HG02759 (cell line): ENCODE data around the gene LTC4S.
"Not testable (repeated sequence)": the region's sequence is repeated elsewhere in the genome, so short reads cannot be mapped to it uniquely, and the experiment has no call there.

Experiments used
- ATAC-seq: cut with Tn5 transposase; IDR thresholded peaks from one replicate; pipeline ENCODE4 v1.9.1; 2021; ENCODE audit warnings: mild to moderate bottlenecking, moderate library complexity; ENCODE audit not compliant: unreplicated experiment

LTC4S gene

DNA sequence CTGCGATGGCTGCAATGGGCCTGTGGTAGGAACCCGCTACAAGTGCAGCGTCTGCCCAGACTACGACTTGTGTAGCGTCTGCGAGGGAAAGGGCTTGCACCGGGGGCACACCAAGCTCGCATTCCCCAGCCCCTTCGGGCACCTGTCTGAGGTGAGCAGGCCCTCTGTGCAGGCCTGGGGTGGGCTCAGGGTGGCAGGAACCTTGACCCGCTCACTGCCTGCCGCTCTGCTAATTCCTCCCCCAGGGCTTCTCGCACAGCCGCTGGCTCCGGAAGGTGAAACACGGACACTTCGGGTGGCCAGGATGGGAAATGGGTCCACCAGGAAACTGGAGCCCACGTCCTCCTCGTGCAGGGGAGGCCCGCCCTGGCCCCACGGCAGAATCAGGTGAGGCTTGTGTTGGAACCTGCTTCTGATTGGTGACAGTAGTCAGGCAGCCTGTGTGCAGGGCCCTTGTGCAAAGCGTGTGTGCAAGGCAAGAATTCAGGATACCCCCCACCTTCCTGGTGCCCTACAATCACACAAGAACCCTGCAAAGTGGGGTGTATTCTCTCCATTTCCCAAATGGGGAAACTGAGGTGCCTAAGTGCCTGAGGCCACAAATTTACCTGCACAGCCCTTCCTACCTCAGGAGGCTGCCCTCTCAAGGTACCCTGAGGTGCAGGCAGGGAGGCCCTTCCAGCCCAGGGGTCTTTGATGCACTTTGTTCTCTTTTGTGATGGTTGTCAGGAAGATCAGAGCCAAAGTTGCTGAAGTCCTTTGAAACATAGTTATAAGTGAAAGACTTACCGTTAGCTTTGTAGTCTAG is 30.4 kb downstream of the LTC4S start:
- ATAC-seq, result no peak

DNA sequence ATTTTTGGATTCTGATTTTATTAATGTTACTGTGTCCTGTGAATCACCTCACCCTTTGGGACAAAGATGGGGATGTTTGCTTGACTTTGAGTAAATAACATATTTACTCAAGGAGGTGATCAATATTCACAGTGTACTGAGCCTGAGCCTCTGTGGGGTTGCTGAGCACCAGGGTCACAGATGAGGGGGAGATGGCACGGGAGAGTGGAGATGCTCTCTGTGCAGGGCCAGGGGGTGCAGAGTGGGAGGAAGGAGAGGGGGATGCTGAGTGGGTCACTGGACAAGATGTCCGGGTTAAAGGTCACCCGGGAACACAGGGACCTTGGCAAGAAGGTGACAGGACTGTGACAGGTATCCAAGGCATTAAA is 30.9 kb downstream of the LTC4S start:
- no peak for ATAC-seq

DNA sequence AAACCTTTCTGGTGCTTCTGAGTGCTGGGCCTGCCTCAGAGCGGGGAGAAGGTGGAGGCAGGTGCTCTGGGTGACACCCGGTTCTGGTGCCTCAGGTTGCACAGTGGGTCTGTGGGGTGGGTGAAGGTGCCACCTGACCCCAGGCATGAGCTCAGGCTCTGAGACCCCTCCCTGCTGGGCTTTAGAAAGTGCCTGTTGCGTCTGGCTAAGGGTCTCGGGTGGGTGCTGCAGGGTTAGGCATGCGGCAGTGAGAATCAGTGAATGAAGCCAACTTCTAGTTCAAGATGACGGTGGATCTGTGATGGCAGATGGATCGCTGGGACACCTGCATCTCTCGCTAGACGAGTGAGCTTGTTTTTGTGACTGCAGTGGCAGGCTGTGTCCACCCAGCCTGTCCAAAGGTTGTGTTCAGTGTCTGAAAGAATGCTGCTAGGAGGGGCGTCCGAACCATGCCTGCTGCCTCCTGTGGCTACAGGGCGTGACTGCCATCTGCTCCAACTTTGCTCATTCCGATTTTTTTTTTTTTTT is 31.9 kb downstream of the LTC4S start:
- no peak for ATAC-seq

DNA sequence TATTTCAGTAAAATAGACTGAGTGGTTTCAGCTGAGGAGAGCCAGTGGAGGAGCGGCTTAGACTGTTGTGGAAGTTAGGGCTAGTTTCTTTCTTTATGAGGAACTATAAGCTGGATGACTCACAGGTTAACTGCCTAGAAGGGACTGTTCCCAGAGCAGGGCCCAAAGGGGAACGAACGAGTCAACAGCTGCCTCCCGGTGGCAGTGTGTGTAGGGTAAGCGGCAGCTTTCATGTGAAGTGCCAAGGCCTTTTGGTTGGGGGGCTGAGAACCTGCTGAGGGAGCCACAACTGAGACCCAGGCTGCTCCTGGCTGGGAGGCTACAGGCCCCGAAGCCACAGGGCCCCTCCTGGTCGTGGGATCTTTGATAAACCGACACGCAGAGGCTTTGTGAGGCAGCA is 33.9 kb downstream of the LTC4S start:
- no peak for ATAC-seq

DNA sequence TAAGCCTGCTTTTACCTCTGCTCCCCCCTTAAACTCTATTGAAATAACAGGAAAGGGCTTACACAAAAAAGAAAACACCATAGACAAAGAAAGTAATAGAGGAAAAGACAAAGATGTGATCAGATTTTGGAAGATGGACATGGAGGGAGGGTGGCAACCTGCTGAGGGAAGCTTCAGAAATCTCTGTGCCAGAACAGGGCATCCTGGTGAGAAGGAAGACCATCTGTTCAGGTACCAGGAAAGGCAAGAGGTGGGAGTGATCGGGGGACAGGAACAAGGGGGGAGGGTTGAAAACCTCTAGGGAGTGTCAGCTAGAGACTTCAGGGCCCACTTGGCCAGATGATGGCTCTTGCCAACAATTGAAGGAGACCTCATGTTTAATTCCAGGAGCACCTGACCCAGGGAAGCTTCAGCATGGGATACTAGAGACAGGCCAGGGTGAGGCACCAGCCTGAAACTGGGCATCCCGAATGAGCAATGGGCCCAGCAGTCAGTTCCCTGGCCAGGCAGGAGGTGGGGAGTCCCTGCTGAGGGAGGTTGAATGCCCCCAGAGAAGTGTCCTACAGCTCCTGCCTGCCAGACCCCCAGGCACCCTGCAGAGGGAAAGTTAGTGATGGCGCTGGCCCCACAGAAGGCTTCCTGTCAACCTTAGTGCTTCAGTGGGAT is 35.1 kb downstream of the LTC4S start:
- ATAC-seq, result no peak

DNA sequence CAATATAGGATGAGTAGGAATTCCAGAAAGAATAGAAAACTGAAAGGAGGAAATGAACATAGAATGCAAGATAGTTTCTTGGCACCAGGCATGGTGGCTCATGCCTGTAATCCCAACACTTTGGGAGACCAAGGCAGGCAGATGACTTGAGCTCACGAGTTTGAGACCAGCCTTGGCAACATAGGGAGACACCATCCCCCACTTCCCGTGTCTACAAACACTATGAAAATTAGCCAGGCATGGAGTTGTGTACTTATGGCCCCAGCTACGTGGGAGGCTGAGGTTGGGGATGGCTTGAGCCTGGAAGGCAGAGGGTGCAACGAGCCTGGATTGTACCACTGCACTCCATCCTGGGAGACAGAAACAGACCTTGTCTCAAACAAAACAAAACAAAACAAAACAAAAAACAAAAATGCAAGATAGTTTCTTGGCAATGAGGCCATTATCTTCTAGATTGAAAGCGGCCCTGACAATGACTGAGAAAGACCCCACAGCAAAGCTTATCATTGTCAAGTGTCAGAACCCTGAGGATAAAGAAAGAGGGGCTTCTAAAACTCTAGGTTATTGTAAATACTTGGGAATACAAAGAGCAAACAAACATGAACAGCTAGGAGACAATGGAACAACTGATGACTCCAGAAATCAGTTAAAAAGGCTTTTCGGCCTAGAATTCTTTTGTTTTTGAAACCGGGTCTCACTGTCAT is 36.1 kb downstream of the LTC4S start:
- no peak for ATAC-seq

DNA sequence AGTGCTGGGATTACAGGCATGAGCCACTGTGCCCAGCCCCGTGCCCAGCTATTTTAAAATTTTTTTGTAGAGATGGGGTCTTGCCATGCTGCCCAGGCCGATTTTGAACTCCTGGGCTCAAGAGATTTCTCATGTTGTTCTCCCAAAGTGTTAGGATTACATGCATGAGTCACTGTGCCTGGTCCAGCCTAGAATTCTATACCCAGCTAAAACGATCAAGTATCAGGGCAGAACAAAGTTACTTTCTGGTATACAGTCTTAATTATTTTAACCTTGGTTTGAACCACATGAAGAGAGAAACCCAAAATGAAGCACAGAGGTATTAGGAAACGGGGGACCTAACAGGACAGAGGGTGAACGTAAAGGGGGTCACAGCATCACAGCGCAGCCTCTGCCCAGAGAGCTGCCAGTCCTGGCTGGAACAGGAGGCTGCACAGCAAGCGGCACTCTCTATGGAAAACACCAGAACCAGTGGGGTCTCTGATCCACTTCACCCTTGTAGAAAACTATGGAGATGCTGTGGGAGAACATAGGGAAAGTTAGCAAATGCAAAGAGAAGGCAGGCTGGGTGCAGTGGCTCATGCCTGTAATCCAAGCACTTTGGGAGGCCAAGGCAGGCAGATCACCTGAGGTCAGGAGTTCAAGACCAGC is 37.2 kb downstream of the LTC4S start:
- ATAC-seq, result no peak

DNA sequence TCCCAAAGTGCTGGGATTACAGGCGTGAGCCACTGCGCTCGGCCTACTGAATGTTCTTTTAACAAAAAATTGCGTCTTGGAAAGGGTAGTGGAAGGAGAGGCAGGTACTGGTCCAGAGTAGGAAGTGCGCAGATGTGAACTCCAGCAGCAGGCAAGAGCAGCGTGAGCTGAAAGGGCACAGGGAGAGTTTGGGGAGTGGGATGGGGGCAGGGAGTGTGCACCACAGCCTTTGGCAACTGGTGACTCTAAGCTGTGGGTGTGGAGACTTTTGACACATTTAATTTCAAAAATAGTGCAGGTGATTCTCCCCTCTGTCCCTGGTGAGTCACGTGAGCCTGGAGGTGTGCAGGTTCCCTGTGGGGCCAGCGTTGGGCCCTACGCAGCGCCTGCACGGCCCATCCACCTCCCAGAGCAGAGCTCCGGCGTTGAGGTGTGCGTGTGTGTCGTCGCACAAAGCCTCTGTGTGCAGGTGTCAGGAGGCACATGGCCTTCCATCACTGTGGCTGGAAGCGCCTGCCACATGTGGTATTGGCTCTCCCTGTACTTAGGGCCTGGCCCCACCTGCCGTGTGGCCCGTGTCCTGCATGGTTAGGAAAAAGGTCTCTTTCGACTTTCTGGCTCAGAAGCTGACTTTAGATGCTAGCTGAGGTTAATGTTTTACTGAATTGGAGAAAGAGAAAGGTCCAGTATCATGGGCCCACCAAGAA is 38.4 kb downstream of the LTC4S start:
- ATAC-seq, result no peak

DNA sequence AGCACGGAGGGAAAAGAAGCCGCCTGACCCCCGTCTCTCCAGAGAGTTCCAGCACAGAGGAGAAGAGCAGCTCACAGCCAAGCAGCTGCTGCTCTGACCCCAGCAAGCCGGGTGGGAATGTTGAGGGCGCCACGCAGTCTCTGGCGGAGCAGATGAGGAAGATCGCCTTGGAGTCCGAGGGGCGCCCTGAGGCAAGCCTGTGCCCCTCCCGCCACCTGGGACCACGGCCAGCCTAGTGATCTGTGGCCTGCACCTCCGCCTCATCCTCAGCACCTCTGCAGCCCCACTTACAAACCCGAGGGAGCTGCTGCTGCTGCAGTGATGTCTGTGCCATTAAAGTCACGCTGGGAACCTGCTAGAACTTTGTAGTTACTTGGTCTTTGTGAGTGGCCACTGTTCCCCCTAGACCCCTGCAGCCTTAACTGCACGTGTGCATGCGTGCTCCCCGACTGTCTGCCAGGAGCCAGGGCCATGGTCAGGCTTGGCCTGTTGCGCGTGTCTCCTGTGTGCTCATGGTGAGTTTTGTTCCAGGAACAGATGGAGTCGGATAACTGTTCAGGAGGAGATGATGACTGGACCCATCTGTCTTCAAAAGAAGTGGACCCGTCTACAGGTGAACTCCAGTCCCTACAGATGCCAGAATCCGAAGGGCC is 39.4 kb downstream of the LTC4S start:
- ATAC-seq, result no peak

DNA sequence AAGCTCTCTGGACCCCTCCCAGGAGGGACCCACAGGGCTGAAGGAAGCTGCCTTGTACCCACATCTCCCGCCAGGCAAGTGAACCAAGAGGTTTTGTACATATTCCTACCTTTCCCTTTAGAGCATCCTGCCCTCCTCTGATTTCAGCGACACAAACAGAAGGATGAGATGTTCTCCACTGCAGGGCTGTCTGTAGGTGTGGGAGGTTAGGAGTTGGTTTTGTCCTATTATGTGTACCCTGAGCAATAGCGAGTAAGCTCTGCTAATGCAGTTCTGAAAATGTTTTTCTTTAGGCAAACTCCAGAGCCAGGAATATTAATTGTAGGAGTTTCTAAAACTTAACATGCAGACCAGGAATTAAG is 39.9 kb downstream of the LTC4S start:
- ATAC-seq, result no peak

DNA sequence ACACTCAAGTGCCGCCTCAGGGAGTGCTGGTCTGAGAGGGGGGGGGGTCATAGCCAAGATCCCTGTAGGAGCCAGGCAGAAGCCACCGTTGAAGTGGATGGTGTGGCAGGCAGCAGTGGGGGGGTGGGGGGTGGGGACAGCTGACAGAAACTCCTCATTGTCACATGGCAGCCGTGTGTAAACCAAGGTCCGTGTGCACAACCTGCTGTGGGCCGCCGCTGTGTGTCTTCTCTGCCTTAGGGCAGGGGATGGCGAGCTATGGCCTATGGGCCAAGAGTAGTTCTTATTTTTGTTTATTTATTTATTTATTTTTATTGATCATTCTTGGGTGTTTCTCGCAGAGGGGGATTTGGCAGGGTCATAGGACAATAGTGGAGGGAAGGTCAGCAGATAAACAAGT is 40.3 kb downstream of the LTC4S start:
- no peak for ATAC-seq

DNA sequence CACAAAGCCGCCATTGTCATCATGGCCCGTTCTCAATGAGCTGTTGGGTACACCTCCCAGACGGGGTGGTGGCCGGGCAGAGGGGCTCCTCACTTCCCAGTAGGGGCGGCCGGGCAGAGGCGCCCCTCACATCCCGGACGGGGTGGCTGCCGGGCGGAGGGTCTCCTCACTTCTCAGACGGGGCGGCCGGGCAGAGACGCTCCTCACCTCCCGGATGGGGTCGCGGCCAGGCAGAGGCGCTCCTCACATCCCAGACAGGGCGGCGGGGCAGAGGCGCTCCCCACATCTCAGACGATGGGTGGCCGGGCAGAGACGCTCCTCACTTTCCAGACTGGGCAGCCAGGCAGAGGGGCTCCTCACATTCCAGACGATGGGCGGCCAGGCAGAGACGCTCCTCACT is 41.1 kb downstream of the LTC4S start:
- ATAC-seq, result not testable (repeated sequence)

DNA sequence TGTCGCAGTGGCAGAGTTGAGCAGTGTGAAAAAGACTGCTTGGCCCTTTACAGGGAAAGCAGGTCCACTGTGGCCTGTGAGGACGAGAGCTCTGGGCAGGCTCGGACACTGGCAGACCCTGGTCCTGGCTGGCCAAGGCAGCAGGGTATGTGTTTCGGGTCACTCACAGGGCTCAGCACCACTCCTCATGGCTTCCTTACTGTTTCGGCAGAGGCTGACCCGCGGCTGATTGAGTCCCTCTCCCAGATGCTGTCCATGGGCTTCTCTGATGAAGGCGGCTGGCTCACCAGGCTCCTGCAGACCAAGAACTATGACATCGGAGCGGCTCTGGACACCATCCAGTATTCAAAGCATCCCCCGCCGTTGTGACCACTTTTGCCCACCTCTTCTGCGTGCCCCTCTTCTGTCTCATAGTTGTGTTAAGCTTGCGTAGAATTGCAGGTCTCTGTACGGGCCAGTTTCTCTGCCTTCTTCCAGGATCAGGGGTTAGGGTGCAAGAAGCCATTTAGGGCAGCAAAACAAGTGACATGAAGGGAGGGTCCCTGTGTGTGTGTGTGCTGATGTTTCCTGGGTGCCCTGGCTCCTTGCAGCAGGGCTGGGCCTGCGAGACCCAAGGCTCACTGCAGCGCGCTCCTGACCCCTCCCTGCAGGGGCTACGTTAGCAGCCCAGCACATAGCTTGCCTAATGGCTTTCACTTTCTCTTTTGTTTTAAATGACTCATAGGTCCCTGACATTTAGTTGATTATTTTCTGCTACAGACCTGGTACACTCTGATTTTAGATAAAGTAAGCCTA is 42.6 kb downstream of the LTC4S start:
- ATAC-seq, result no peak

DNA sequence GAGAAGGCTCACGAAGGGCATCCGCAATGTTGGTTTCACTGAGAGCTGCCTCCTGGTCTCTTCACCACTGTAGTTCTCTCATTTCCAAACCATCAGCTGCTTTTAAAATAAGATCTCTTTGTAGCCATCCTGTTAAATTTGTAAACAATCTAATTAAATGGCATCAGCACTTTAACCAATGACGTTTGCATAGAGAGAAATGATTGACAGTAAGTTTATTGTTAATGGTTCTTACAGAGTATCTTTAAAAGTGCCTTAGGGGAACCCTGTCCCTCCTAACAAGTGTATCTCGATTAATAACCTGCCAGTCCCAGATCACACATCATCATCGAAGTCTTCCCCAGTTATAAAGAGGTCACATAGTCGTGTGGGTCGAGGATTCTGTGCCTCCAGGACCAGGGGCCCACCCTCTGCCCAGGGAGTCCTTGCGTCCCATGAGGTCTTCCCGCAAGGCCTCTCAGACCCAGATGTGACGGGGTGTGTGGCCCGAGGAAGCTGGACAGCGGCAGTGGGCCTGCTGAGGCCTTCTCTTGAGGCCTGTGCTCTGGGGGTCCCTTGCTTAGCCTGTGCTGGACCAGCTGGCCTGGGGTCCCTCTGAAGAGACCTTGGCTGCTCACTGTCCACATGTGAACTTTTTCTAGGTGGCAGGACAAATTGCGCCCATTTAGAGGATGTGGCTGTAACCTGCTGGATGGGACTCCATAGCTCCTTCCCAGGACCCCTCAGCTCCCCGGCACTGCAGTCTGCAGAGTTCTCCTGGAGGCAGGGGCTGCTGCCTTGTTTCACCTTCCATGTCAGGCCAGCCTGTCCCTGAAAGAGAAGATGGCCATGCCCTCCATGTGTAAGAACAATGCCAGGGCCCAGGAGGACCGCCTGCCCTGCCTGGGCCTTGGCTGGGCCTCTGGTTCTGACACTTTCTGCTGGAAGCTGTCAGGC is 43.6 kb downstream of the LTC4S start:
- ATAC-seq, result no peak

DNA sequence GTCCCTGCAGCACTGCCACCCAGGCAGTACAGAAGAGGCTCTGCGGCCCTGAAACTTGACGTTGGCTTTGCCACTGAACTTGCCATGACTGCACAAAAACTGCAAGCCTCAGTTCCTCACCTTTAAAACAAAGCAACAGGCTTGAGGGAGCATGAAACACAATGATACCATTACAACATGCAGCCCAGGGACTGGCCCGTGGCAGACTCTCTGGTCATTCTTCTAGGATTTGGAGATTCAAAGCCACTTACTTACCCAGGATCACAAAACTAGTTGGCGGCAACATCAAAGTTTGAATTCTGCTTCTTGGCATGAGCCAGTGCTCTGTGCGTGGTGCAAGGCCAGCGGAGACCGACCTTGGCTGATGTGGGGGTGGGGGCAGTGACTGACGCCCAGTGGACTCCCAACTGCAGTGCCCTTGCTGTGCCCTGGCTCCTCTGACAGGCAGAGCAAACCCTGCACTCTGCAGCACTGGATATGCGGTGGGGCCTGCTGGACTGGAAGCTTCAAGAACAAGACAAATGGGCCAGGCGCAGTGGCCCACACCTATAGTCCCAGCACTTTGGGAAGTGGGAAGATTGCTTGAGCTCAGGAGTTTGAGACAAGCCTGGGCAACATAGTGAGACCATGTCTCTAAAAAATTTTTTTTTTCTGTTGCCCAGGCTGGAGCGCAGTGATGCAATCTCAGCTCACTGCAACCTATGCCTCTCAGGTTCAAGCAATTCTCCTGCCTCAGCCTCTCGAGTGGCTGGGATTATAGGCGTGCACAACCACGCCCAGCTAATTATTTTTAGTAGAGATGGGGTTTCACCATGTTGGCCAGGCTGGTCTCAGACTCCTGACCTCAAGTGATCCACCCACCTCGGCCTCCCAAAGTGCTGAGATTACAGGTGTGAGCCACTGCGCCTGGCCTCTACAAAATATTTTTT is 45.8 kb downstream of the LTC4S start:
- ATAC-seq, result no peak

DNA sequence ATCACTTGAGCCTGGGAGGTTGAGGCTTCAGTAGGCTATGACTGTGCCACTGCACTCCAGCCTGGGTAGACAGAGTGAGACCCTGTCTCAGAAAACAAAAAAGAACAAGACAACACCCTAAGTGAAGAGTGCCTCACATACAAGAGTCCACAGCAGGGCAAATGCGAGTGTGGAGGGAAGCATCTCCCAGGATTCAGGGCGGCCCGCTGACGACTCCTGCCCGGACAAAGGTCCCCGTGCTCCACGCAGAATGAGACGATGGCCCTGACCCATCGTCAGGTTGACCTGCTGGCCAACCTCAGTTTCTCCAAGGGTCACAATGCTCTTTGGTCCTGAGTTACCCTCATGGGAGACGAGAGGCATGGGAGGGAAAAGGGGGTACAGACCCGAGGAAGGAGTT is 46.5 kb downstream of the LTC4S start:
- ATAC-seq, result no peak

DNA sequence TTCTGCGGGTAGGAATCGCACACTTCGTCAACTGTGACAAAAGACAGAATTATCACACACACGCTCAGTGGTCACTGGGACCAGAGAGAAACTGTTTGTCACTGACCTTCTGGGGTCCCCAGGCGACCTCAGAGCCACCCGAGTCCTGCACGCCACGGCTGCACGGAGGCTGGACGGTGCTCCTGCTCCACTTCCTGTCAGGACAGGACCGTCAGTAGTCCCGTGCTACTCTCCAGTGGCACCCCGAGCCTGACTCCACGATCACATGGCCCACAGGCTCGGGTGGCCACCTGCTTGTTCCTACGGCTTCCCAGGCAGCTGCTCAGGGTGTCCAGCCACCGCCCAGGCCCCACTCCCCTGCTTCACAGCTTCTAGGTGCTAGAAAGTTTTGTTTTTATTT is 47.0 kb downstream of the LTC4S start:
- ATAC-seq, result no peak
